Central memory CD8-positive, alpha-beta T cell (primary cell): ENCODE measurements around the gene REC8.

Experiments used
- ATAC-seq: fragments of 150-1000 bp; cut with Tn5 transposase; replicated peaks from 2 replicates; pipeline ENCODE4 v1.10.0; 2022; ENCODE audit warnings: mild to moderate bottlenecking, moderate FRiP score, moderate number of reproducible peaks; ENCODE audit not compliant: poor library complexity, severe bottlenecking; ENCODE audit errors: extremely low read depth
- DNase-seq, 2 donors: peaks; one replicate each; pipeline ENCODE4 v3.0.0; 2021; ENCODE audit warnings: low spot score in 2 of 2
- H3K27ac Mint-ChIP-seq: one replicate; pipeline ENCODE4 v1.8.0; 2022; ENCODE audit warnings: low read depth, mild to moderate bottlenecking, moderate library complexity, mixed read lengths
- H3K27me3 Mint-ChIP-seq: one replicate; pipeline ENCODE4 v1.8.0; 2022; ENCODE audit warnings: mixed read lengths
- H3K36me3 Mint-ChIP-seq: one replicate; pipeline ENCODE4 v1.8.0; 2022; ENCODE audit warnings: mild to moderate bottlenecking, moderate library complexity, mixed read lengths; ENCODE audit not compliant: insufficient read depth
- H3K4me1 Mint-ChIP-seq: one replicate; pipeline ENCODE4 v1.8.0; 2022; ENCODE audit warnings: mixed read lengths
- H3K4me3 Mint-ChIP-seq: one replicate; pipeline ENCODE4 v1.8.0; 2022; ENCODE audit warnings: mild to moderate bottlenecking, moderate library complexity, mixed read lengths
- H3K9me3 Mint-ChIP-seq: one replicate; pipeline ENCODE4 v1.8.0; 2022; ENCODE audit warnings: mixed read lengths

Gene REC8, protein sequence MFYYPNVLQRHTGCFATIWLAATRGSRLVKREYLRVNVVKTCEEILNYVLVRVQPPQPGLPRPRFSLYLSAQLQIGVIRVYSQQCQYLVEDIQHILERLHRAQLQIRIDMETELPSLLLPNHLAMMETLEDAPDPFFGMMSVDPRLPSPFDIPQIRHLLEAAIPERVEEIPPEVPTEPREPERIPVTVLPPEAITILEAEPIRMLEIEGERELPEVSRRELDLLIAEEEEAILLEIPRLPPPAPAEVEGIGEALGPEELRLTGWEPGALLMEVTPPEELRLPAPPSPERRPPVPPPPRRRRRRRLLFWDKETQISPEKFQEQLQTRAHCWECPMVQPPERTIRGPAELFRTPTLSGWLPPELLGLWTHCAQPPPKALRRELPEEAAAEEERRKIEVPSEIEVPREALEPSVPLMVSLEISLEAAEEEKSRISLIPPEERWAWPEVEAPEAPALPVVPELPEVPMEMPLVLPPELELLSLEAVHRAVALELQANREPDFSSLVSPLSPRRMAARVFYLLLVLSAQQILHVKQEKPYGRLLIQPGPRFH

GRCh38 chr14:24171422-24172260 lies at the start of gene REC8:
TSS of gene REC8 (plus strand) at chr14:24172080. CDS start at chr14:24172553, 473 bp downstream.
- Mint-ChIP-seq H3K4me1 (peaks cover 28% of the 10 kb centered on the region), H3K27me3 (no peaks in the 10 kb centered on the region), H3K36me3 (peaks cover 35% of the 10 kb centered on the region)

GRCh38 chr14:24122416-24122815 lies 49.5 kb upstream of the REC8 start:
- no peaks in the 10 kb centered on the region for H3K9me3 Mint-ChIP-seq
- H3K4me3 Mint-ChIP-seq, result no peak overlapping the region
- H3K27me3 Mint-ChIP-seq, result no peaks in the 10 kb centered on the region
- no peak overlapping the region for H3K27ac Mint-ChIP-seq
- no peak for DNase-seq
- peaks cover 6% of the 10 kb centered on the region for H3K4me1 Mint-ChIP-seq
- ATAC-seq, result no peak
- H3K36me3 Mint-ChIP-seq, result peaks cover 46% of the 10 kb centered on the region

More at GRCh38 chr14:24171422-24172260, at the start of gene REC8:
- Mint-ChIP-seq H3K27ac (peak within 1 kb of the TSS; percentile 90), H3K4me3 (peak within 1 kb of the TSS; percentile 90), H3K9me3 (no peaks in the 10 kb centered on the region)
- DNase-seq (peak; percentile 50 to 73), ATAC-seq (peak; percentile 87)

DNA sequence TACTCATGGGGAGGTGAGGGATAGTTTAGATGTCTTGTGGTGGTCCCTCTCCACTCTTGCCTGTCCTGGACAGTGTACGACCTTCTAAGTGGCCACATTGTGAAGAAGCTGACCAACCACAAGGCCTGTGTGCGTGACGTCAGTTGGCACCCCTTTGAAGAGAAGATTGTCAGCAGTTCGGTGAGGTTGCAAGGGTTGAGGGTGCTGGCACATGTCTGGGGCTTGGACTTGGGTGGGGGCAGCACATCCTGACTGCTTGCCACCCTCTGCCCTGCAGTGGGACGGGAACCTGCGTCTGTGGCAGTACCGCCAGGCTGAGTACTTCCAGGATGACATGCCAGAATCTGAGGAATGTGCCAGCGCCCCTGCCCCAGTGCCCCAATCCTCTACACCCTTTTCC lies 49.0 kb upstream of the REC8 start:
- DNase-seq, result no peak
- Mint-ChIP-seq H3K27ac (no peak overlapping the region), H3K27me3 (no peaks in the 10 kb centered on the region), H3K9me3 (no peaks in the 10 kb centered on the region), H3K4me1 (peaks cover 6% of the 10 kb centered on the region), H3K36me3 (peaks cover 46% of the 10 kb centered on the region), H3K4me3 (no peak overlapping the region)
- no peak for ATAC-seq

- Mint-ChIP-seq H3K27ac (no peak overlapping the region), H3K36me3 (peaks cover 42% of the 10 kb centered on the region), H3K9me3 (no peaks in the 10 kb centered on the region), H3K4me3 (no peak overlapping the region), H3K4me1 (peaks cover 1% of the 10 kb centered on the region), H3K27me3 (no peaks in the 10 kb centered on the region)
- DNase-seq (no peak), ATAC-seq (no peak)
These were observed 48.2 kb upstream of the REC8 start for GRCh38 chr14:24123424-24124417.

GRCh38 chr14:24126939-24127338 lies 44.9 kb upstream of the REC8 start:
- H3K27ac Mint-ChIP-seq, result no peak overlapping the region
- H3K36me3 Mint-ChIP-seq, result peaks cover 17% of the 10 kb centered on the region
- H3K4me3 Mint-ChIP-seq, result no peak overlapping the region
- DNase-seq, result no peak
- ATAC-seq, result no peak
- no peaks in the 10 kb centered on the region for H3K9me3 Mint-ChIP-seq
- H3K4me1 Mint-ChIP-seq, result peaks cover 3% of the 10 kb centered on the region
- no peaks in the 10 kb centered on the region for H3K27me3 Mint-ChIP-seq

- Mint-ChIP-seq H3K9me3 (no peaks in the 10 kb centered on the region), H3K27me3 (no peaks in the 10 kb centered on the region), H3K4me1 (peaks cover 11% of the 10 kb centered on the region), H3K36me3 (peaks cover 10% of the 10 kb centered on the region), H3K27ac (no peak overlapping the region), H3K4me3 (no peak overlapping the region)
- ATAC-seq (no peak), DNase-seq (no peak)
These were observed 44.2 kb upstream of the REC8 start for GRCh38 chr14:24127673-24128072.

GRCh38 chr14:24129410-24129998 lies 42.4 kb upstream of the REC8 start:
- Mint-ChIP-seq H3K4me1 (peaks cover 14% of the 10 kb centered on the region), H3K27me3 (no peaks in the 10 kb centered on the region), H3K36me3 (peaks cover 3% of the 10 kb centered on the region), H3K4me3 (no peak overlapping the region), H3K27ac (no peak overlapping the region), H3K9me3 (no peaks in the 10 kb centered on the region)
- DNase-seq (no peak), ATAC-seq (no peak)

DNA sequence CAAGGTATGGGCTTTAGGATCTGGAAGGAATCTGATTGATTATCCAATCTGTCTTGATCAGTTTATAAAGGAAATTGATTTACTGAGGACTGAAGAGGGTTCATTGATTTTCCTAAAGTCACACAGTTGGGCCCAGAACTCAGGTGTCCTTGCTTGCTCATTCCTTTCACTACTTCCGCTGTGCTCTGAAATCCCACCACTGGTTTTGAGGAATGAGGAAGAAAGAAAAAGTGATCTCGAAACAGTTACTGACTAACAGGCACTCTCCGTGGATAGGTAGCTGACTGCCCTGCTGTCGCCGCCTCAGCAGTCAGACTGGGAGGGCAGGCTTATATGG lies 41.5 kb upstream of the REC8 start, which contains the start of gene FITM1:
Gene FITM1 (plus strand): TSS at position 280 of the 337 bp plus-strand sequence. CDS start 905 bp downstream, outside the sequence.
- ATAC-seq, result no peak
- Mint-ChIP-seq H3K27me3 (no peaks in the 10 kb centered on the region), H3K27ac (no peak within 1 kb of the TSS), H3K9me3 (no peaks in the 10 kb centered on the region), H3K4me1 (peaks cover 20% of the 10 kb centered on the region), H3K36me3 (peaks cover 3% of the 10 kb centered on the region), H3K4me3 (no peak within 1 kb of the TSS)
- DNase-seq, result no peak

DNA sequence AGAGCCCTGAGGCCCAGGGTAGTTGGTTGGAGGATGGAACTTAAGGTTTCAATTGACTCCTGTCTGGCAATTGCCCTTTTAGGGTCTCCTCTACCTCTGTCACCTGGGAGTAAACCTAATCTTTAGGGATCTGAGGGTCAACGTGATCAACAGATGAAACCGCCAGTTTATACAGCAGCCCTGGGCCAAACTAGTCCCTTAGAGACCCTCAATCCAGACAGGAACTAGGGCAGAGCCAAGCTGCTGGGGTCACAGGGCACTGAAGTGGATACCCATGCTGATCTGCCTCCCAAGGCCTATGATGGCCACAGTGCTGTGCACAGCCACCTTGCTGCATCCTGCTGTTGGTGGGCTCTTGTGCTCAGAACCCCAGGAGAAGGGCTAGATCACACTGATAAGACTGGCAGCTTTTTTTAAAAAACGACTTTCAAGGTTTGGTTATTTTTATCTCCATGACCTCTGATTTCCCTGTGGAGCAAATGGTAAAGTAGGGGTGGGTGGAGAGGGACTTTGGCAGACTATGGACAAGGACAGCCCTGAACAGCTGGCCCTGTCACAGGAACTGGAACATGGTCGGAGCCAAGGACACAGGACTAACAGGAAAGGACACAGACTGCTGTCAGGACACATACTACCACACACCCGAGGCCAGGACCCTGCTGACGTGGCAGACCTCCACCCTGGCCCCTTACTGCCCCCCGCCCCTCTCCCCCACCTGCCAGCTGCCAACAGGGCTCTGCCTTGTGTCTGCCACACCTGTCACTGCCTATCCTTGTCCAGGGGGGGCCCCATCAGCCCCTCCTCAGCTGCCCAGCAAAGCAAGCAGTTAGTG lies 40.9 kb upstream of the REC8 start:
- no peak overlapping the region for H3K27ac Mint-ChIP-seq
- ATAC-seq (no peak), DNase-seq (no peak)
- no peaks in the 10 kb centered on the region for H3K27me3 Mint-ChIP-seq
- H3K4me1 Mint-ChIP-seq, result peaks cover 25% of the 10 kb centered on the region
- H3K36me3 Mint-ChIP-seq, result peaks cover 3% of the 10 kb centered on the region
- H3K9me3 Mint-ChIP-seq, result no peaks in the 10 kb centered on the region
- no peak overlapping the region for H3K4me3 Mint-ChIP-seq

DNA sequence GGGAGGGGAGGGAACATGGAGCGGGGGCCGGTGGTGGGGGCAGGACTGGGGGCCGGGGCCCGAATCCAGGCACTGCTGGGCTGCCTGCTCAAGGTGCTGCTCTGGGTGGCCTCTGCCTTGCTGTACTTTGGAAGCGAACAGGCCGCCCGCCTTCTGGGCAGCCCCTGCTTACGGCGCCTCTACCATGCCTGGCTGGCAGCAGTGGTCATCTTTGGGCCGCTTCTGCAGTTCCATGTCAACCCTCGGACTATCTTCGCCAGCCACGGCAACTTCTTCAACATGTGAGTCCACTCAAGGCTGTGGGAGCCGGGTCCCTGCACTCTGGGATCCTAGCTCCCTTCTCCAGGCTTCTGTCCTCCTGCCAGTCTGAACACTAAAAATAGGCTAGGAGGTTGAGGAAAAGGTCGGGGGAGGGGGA lies 40.3 kb upstream of the REC8 start:
- no peak overlapping the region for H3K27ac Mint-ChIP-seq
- peaks cover 3% of the 10 kb centered on the region for H3K36me3 Mint-ChIP-seq
- H3K4me3 Mint-ChIP-seq, result no peak overlapping the region
- peaks cover 26% of the 10 kb centered on the region for H3K4me1 Mint-ChIP-seq
- ATAC-seq (no peak), DNase-seq (no peak)
- H3K27me3 Mint-ChIP-seq, result no peaks in the 10 kb centered on the region
- no peaks in the 10 kb centered on the region for H3K9me3 Mint-ChIP-seq

DNA sequence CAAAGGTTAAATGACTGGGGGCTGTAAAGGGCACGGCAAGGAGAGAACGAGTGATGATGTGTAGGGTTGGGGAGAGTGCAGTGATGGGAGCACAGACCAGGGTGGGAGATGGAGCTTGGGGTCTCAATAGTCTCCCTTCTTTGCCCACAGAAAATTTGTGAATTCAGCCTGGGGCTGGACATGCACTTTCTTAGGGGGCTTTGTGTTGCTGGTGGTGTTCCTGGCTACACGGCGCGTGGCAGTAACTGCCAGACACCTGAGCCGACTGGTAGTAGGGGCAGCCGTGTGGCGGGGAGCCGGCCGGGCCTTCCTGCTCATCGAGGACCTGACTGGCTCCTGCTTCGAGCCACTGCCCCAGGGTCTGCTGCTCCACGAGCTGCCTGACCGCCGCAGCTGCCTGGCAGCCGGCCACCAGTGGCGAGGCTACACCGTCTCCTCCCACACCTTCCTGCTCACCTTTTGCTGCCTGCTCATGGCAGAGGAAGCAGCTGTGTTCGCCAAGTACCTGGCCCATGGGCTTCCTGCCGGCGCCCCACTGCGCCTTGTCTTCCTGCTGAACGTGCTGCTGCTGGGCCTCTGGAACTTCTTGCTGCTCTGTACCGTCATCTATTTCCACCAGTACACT lies 39.7 kb upstream of the REC8 start:
- H3K4me3 Mint-ChIP-seq, result peak overlapping the region; percentile 41
- no peaks in the 10 kb centered on the region for H3K27me3 Mint-ChIP-seq
- H3K27ac Mint-ChIP-seq, result no peak overlapping the region
- H3K9me3 Mint-ChIP-seq, result no peaks in the 10 kb centered on the region
- ATAC-seq, result no peak
- H3K36me3 Mint-ChIP-seq, result peaks cover 9% of the 10 kb centered on the region
- no peak for DNase-seq
- H3K4me1 Mint-ChIP-seq, result peaks cover 32% of the 10 kb centered on the region
